AG10803 (cell line): ENCODE measurements around the gene PEX3.

ENCODE experiments used
- DNase-seq: peaks from one replicate; pipeline ENCODE4 v3.0.0; 2010; ENCODE audit warnings: low read depth
- H3K4me3 ChIP-seq: 2 replicates; pipeline ENCODE4 v1.5.1; 2011; ENCODE audit warnings: mild to moderate bottlenecking, low read length, control low read depth
- CTCF ChIP-seq: conservative IDR thresholded peaks from 2 replicates; pipeline ENCODE4 v1.5.1; 2011; ENCODE audit warnings: mild to moderate bottlenecking, low read length, control low read depth, inconsistent platforms

Gene PEX3

GRCh38 chr6:143528164-143528811, 77.7 kb downstream of the PEX3 start:
- DNase-seq = no peak
- no peak for TF ChIP-seq CTCF
- H3K4me3 ChIP-seq = no peak overlapping the region

GRCh38 chr6:143529095-143529494, 78.5 kb downstream of the PEX3 start:
- no peak overlapping the region for H3K4me3 ChIP-seq
- peak; percentile 17 for DNase-seq
- TF ChIP-seq CTCF = peak; percentile 20

GRCh38 chr6:143531720-143532499, 81.3 kb downstream of the PEX3 start:
- no peak for DNase-seq
- TF ChIP-seq CTCF = no peak
- no peak overlapping the region for H3K4me3 ChIP-seq

GRCh38 chr6:143535189-143535614, 84.6 kb downstream of the PEX3 start:
- TF ChIP-seq CTCF = no peak
- no peak overlapping the region for H3K4me3 ChIP-seq
- DNase-seq = no peak

- TF ChIP-seq CTCF = no peak; the same call in 1 of the 2 replicates
- DNase-seq = peak; percentile 42
- H3K4me3 ChIP-seq = peak overlapping the region; percentile 70
These were observed 85.9 kb downstream of the PEX3 start for GRCh38 chr6:143536461-143536865.

- DNase-seq = peak; percentile 57
- H3K4me3 ChIP-seq = peak overlapping the region; percentile 70
- peak; percentile 52 for TF ChIP-seq CTCF
These were observed 86.5 kb downstream of the PEX3 start for GRCh38 chr6:143536866-143537691.
